KOPT-K1 (cell line): ENCODE results near the gene ARHGAP21.

ENCODE experiments used
- H3K27ac ChIP-seq: fragments of 200-600 bp; sonication (generic); 2 replicates; pipeline ENCODE4 v1.5.1; 2016; ENCODE audit warnings: antibody characterized with exemption, mild to moderate bottlenecking, low read depth, low read length; ENCODE audit not compliant: poor library complexity, severe bottlenecking
- H3K36me3 ChIP-seq: fragments of 200-600 bp; sonication (generic); 2 replicates; pipeline ENCODE4 v1.5.1; 2017; ENCODE audit warnings: antibody characterized with exemption, mild to moderate bottlenecking, low read length, moderate library complexity; ENCODE audit not compliant: insufficient read depth
- H3K9me3 ChIP-seq: fragments of 200-600 bp; sonication (generic); 2 replicates; pipeline ENCODE4 v1.5.1; 2017; ENCODE audit warnings: antibody characterized with exemption, low read length, mild to moderate bottlenecking; ENCODE audit not compliant: insufficient read depth, poor library complexity, severe bottlenecking

Gene ARHGAP21

GRCh38 chr10:24603333-24603732 lies 120.4 kb downstream of the ARHGAP21 start:
- Histone ChIP-seq H3K36me3 (peaks cover 78% of the 10 kb centered on the region), H3K9me3 (no peaks in the 10 kb centered on the region), H3K27ac (no peak overlapping the region)

- Histone ChIP-seq H3K9me3 (no peaks in the 10 kb centered on the region), H3K27ac (no peak overlapping the region), H3K36me3 (peaks cover 90% of the 10 kb centered on the region)
Observed at GRCh38 chr10:24597961-24598360, 125.7 kb downstream of the ARHGAP21 start.

- H3K27ac ChIP-seq = no peak overlapping the region
- no peaks in the 10 kb centered on the region for H3K9me3 ChIP-seq
- peaks cover 91% of the 10 kb centered on the region for H3K36me3 ChIP-seq
Observed at GRCh38 chr10:24597426-24597825, 126.3 kb downstream of the ARHGAP21 start.

- Histone ChIP-seq H3K36me3 (peaks cover 95% of the 10 kb centered on the region), H3K27ac (no peak overlapping the region), H3K9me3 (no peaks in the 10 kb centered on the region)
Observed at GRCh38 chr10:24596217-24596930, 127.3 kb downstream of the ARHGAP21 start.

GRCh38 chr10:24590697-24591457 lies 132.8 kb downstream of the ARHGAP21 start:
- Histone ChIP-seq H3K36me3 (peaks cover 89% of the 10 kb centered on the region), H3K27ac (no peak overlapping the region), H3K9me3 (no peaks in the 10 kb centered on the region)

- Histone ChIP-seq H3K27ac (no peak overlapping the region), H3K9me3 (no peaks in the 10 kb centered on the region), H3K36me3 (peaks cover 79% of the 10 kb centered on the region)
Observed at GRCh38 chr10:24589265-24589664, 134.4 kb downstream of the ARHGAP21 start.

- Histone ChIP-seq H3K9me3 (no peaks in the 10 kb centered on the region), H3K27ac (no peak overlapping the region)
Observed at GRCh38 chr10:24579906-24580305, 143.8 kb downstream of the ARHGAP21 start.

GRCh38 chr10:24579448-24579847 lies 144.2 kb downstream of the ARHGAP21 start:
- Histone ChIP-seq H3K36me3 (peaks cover 9% of the 10 kb centered on the region; the same call in 1 of the 2 replicates), H3K9me3 (no peaks in the 10 kb centered on the region), H3K27ac (no peak overlapping the region)

More at GRCh38 chr10:24579906-24580305, 143.8 kb downstream of the ARHGAP21 start:
- H3K36me3 ChIP-seq = peaks cover 9% of the 10 kb centered on the region; the same call in 1 of the 2 replicates

GRCh38 chr10:24575481-24576002 lies 148.1 kb downstream of the ARHGAP21 start:
- Histone ChIP-seq H3K27ac (no peak overlapping the region), H3K36me3 (no peaks in the 10 kb centered on the region), H3K9me3 (no peaks in the 10 kb centered on the region)

- H3K27ac ChIP-seq = no peak overlapping the region
- H3K9me3 ChIP-seq = no peaks in the 10 kb centered on the region
Observed at GRCh38 chr10:24574578-24575155, 149.0 kb downstream of the ARHGAP21 start.

GRCh38 chr10:24574161-24574560 lies 149.5 kb downstream of the ARHGAP21 start:
- H3K9me3 ChIP-seq = no peaks in the 10 kb centered on the region
- H3K36me3 ChIP-seq = no peaks in the 10 kb centered on the region
- no peak overlapping the region for H3K27ac ChIP-seq

More at GRCh38 chr10:24574578-24575155, 149.0 kb downstream of the ARHGAP21 start:
- no peaks in the 10 kb centered on the region for H3K36me3 ChIP-seq

- H3K36me3 ChIP-seq = no peaks in the 10 kb centered on the region
- no peak overlapping the region for H3K27ac ChIP-seq
- no peaks in the 10 kb centered on the region for H3K9me3 ChIP-seq
Observed at GRCh38 chr10:24571870-24572450, 151.7 kb downstream of the ARHGAP21 start.

- Histone ChIP-seq H3K36me3 (no peaks in the 10 kb centered on the region), H3K27ac (no peak overlapping the region), H3K9me3 (no peaks in the 10 kb centered on the region)
Observed at GRCh38 chr10:24570658-24571426, 152.8 kb downstream of the ARHGAP21 start.
